CD4-positive, alpha-beta T cell treated with Interleukin-17A for 1 hour (primary cell): ENCODE data around the gene HERC4.
A peak's percentile ranks its signal among the peaks of the same experiment; 100 is the strongest.

Experiments used
- DNase-seq: peaks from one replicate; pipeline ENCODE4 v3.0.0-alpha.2; 2020

Gene HERC4

GRCh38 chr10:68074775-68075549 is at the start of gene HERC4:
TSS of gene HERC4 (minus strand) at chr10:68075283. CDS start at chr10:68073108, 2,175 bp downstream.
- peak; percentile 92 for DNase-seq

GRCh38 chr10:68124718-68125117 is 49.6 kb upstream of the HERC4 start:
- DNase-seq, result no peak

- DNase-seq, result no peak
Measured at GRCh38 chr10:68121852-68122251, 46.8 kb upstream of the HERC4 start.

DNA sequence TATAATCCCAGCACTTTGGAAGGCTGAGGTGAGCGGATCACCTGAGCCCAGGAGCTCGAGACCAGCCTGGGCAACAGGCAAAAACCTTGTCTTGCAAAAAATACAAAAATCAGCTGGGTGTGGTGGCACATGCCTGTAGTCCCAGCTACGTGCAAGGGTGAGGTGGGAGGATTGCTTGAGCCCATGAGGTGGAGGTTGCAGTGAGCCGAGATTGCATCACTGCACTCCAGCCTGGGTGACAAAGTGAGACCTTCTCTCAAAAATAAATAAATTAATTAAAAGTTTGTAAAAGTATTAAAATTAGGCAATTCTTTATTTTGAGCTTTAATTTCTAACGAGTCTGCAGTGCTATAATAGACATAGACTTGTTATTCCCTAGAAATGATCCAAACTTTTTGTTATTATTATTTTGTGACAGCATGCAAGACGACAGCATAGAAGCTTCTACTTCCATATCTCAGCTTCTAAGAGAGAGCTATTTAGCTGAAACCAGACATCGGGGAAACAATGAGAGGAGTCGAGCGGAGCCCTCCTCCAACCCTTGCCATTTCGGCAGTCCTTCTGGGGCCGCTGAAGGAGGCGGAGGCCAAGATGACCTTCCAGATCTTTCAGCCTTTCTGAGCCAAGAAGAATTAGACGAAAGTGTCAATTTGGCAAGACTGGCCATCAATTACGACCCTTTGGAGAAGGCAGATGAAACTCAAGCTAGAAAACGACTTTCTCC is 46.1 kb upstream of the HERC4 start:
- no peak for DNase-seq

DNA sequence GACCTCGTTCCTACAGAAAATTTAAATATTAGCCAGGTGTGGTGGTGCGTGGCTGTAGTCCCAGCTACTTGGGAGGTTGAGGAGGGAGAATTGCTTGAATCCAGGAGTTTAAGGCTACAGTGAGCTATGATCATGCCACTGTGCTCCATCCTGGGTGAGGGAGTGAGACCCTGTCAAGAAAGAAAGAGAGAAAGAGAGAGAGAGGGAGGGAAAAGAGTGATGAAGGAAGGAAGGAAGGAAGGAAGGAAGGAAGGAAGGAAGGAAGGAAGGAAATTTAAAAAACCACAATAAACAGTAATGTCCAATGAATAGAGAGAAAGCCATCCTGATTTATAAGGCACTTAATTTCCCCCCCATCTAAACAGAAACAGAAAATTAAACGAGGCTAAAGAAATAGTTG is 43.6 kb upstream of the HERC4 start:
- no peak for DNase-seq

- no peak for DNase-seq
Measured at GRCh38 chr10:68112837-68113236, 37.8 kb upstream of the HERC4 start.

- no peak for DNase-seq
Measured at GRCh38 chr10:68111584-68111983, 36.5 kb upstream of the HERC4 start.

DNA sequence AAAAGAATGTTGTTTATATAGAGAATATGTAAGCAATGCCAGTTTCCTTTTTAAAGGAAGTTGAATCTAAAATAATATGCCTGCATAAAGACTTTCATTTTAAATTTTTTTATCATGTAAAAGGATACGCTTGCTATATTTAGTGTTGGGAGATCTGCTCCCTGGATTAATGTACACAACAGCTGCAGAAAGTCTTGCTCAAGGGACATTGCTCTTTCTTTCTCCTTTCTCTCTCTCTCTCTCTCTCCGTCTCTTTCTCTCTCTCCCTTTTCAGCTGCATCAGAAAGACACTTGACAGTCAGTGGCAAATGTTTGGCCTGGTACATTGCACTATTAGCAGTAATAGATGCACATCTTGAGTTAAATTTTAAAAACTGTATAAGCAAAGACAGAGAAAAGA is 34.9 kb upstream of the HERC4 start:
- DNase-seq, result no peak

DNA sequence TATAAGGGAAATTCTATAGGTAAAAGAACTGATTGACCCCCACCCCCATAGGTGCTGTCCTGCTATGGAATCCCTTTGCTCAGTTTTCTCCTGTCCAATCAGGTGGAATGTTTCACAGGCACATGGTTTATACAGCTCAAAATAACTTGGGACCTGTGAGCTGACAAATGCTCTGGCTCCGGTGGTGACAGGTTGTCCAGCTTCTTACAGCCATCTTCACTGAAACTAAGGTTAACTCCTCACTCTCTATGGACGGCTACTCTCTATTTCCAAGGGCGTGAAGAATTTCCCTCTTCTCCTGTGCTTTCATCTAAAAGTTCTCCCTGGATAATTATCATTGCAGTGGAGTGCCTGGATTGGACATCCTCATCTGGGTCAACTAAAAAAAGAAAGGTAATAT is 34.2 kb upstream of the HERC4 start, which contains the start of gene MYPN:
MYPN (plus strand) TSS at position 158 of the 400 bp plus-strand sequence. CDS start 11,951 bp downstream, outside the sequence.
- no peak for DNase-seq

DNA sequence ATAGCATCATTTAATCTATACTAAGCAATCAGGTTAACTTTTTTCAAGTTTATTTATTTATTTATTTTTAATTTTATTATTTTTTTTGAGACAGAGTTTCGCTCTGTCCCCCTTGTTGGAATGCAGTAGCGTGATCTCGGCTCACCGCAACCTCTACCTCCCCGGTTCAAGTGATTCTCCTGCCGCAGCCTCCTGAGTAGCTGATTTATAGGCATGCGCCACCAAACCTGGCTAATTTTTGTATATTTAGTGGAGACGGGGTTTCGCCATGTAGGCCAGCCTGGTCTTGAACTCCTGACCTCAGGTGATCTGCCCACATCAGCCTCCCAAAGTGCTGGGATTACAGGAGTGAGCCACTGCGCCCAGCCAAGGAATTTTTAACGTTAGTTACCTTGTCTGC is 33.6 kb upstream of the HERC4 start:
- no peak for DNase-seq

DNA sequence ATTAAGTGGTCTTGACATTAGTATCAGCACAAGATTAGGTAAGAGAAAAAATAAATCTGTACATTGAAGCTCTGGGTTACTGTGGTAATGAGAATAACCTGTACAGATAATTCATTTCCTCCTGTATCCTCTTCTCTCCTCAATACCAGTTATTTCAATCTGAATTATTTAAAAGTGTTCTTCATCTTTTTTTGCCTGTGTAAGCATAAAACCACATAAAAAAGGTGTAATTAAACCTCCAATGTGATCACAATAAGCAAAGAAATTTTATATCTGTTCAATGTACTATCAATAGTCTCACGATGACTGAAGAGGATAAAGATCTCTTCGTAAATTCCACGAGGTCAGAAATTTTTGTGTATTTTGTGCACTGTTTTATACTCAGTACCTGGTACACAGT is 33.0 kb upstream of the HERC4 start:
- DNase-seq, result no peak

DNA sequence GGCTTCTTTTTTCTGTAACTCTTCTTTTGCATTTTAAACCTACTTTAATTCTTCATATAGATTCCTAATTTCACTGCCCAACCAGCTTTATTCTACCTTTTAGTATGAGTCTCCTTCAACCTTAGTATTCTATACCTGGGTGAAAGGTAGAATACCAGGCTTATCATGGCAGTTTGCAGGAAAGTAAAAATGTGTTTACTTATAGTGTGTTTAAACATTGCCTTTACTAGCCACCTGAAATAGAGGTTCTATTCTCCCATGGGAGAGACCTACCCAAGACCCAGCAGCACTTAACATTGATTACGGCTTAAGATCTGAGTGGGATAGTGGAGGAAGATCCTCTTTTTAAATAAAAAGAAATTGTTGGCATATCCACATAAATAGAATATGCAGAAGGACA is 32.6 kb upstream of the HERC4 start:
- no peak for DNase-seq

GRCh38 chr10:68106656-68107055 is 31.6 kb upstream of the HERC4 start:
- DNase-seq, result no peak

GRCh38 chr10:68105820-68106219 is 30.7 kb upstream of the HERC4 start:
- DNase-seq, result no peak

GRCh38 chr10:68103901-68104300 is 28.8 kb upstream of the HERC4 start:
- no peak for DNase-seq

DNA sequence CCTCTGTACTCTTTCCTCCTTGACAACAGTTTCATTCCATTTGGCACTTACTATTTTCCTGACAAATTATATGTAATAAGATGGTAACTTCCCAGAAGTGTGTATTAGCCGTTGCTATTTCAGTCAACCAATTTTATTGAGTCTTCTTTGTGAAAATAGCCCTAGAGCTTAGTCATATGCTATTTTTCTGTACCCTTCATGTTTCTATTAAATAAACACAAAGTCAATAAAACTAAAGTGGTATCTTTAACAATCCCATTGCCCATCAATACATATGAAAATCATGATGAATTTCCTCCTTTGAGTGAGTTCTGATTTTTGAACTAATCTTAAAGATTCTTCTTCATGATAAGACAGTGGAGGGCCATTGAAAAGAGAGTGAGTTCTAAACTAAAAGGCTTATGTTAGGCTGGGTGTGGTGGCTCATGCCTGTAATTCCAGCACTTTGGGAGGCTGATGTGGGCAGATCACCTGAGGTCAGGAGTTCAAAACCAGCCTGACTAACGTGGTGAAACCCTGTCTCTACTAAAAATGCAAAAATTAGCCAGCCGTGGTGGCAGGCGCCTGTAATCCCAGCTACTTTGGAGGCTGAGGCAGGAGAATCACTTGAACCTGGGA is 28.3 kb upstream of the HERC4 start:
- no peak for DNase-seq

- DNase-seq, result no peak
Measured at GRCh38 chr10:68101066-68101465, 26.0 kb upstream of the HERC4 start.

DNA sequence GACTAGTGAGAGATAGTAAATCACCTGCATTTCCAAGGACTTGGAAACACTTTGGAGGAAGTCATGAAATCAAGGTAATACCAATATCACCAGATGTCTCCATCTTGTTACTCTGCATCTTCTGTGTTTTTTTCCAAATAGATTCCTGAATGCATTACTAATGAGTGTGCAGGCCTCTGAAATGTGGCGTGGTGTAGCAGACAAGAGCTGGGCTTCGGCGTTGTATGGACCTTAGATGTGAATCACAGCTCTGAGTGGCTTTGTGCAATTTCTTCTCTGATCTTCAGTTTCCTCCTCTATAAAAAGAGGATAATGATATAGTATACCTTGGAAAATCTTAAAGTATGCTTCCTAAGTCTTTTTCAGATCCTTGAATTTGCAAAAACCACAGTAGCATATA is 24.7 kb upstream of the HERC4 start:
- no peak for DNase-seq

DNA sequence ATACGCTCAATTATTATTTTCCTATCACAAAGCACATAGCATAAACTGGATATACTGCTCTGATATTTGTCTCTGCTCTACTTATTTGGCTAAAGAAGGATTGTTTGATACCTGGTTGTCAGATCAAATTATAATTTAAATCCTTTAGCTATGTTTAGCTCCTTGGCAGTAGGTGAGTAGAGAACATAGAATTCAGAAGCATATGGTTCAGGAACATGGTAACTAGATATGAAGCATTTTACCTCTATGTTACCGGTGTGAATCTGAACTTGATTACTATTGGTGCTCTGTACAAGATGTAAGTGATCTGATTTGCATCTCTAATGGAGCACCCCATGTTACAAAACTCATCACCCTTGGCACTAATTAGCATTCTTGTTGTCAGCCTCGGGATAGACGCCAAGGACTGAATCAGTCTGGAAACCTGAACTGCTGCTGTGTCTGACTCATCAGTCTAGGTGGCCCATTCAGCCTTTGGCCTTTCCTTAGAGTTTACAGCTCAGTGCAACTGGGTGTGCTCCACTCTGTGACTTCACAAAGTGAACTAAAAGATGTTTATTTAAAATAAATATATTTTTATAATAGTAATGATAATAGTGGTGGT is 21.9 kb upstream of the HERC4 start:
- no peak for DNase-seq

- DNase-seq, result no peak
Measured at GRCh38 chr10:68095153-68095552, 20.1 kb upstream of the HERC4 start.

GRCh38 chr10:68092512-68092911 is 17.4 kb upstream of the HERC4 start:
- DNase-seq, result no peak

GRCh38 chr10:68090586-68090985 is 15.5 kb upstream of the HERC4 start:
- no peak for DNase-seq

DNA sequence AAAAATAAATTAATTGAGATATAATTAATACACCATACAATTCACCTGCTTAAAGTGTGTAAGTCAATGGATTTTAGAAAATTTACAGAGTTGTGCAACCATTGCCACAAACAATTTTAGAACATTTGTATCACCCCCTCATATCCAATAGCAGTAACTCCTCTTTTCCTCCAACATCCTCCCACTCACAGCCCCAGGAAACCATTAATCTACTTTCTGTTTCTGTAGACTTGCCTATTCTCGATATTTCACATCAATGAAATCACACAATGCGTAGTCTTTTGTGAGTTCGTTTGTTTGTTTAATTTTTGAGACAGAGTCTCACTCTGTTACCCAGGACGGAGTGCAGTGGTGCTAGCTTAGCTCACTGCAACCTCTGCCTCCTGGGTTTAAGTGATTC is 13.7 kb upstream of the HERC4 start:
- no peak for DNase-seq
